Stimulated activated naive B cell treated with anti-CD40 and anti-IgM and Interleukin-4, amounts not matched to agents 10 μg/mL and 1 μg/mL and 100 μg/mL, for 72 hours (primary cell): ENCODE data around the gene CSNK1A1.
A peak's percentile ranks its signal among the peaks of the same experiment; 100 is the strongest.
"Not testable (repeated sequence)": the region's sequence is repeated elsewhere in the genome, so short reads cannot be mapped to it uniquely, and the experiment has no call there.

Experiments used
- ATAC-seq, 2 donors: fragments of 150-1000 bp; cut with Tn5 transposase; replicated peaks; 2 replicates each; pipeline ENCODE4 v1.10.0; 2021; ENCODE audit warnings: moderate library complexity in 1 of 2
- DNase-seq: peaks from one replicate; pipeline ENCODE4 v3.0.0; 2021
- H3K27ac Mint-ChIP-seq: one replicate; pipeline ENCODE4 v1.8.0; 2022; ENCODE audit warnings: mild to moderate bottlenecking, mixed read lengths
- H3K27me3 Mint-ChIP-seq, 2 donors: one replicate each; pipeline ENCODE4 v1.8.0; 2022; ENCODE audit warnings: mixed read lengths in 2 of 2
- H3K36me3 Mint-ChIP-seq, 2 donors: one replicate each; pipeline ENCODE4 v1.8.0; 2022; ENCODE audit warnings: mixed read lengths in 2 of 2, mild to moderate bottlenecking in 1 of 2
- H3K4me1 Mint-ChIP-seq, 2 donors: one replicate each; pipeline ENCODE4 v1.8.0; 2022; ENCODE audit warnings: mixed read lengths in 2 of 2, mild to moderate bottlenecking in 1 of 2
- H3K4me3 Mint-ChIP-seq, 2 donors: one replicate each; pipeline ENCODE4 v1.8.0; 2022; ENCODE audit warnings: mild to moderate bottlenecking in 2 of 2, mixed read lengths in 2 of 2, moderate library complexity in 1 of 2
- H3K9me3 Mint-ChIP-seq, 2 donors: one replicate each; pipeline ENCODE4 v1.8.0; 2022; ENCODE audit warnings: mixed read lengths in 2 of 2, mild to moderate bottlenecking in 1 of 2

The CSNK1A1 gene

DNA sequence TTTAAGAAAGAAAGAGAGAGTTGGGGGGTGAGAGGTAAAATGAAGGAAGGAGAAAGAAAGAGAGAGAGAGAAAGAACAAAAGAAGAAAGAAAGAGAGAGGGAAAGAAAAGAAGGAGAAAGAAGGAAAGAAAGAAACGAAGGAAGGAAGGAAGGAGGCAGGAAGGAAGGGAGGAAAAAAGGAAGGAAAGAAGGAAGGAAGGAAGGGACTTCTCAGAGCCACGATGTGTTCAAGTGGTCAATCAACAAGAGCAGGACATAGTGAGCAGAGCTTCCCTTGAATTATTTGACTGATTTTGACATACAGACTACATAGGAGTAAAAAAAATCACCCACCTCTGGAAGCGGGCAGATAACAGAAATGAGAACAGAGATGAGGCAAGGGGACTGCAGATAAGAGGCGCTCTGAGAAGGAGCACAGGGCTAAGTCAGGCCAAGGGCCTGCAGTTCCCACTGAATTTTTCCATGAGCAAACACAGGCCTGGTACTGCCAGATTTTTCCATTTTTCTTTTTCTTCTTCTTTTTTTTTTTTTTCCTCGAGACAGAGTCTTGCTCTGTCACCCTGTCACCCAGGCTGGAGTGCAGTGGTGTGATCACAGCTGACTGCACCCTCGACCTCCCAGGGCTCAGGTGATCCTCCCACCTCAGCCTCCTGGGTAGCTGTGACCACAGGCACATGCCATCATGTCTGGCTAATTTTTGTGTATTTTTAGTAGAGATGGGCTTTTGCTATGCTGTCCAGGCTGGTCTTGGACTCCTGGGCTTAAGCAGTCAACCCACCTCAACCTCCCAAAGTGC lies 94.4 kb downstream of the CSNK1A1 start:
- Mint-ChIP-seq H3K9me3 (no peaks in the 10 kb centered on the region), H3K27ac (no peak overlapping the region), H3K4me1 (no peaks in the 10 kb centered on the region), H3K27me3 (no peaks in the 10 kb centered on the region), H3K36me3 (no peaks in the 10 kb centered on the region), H3K4me3 (no peak overlapping the region)
- ATAC-seq (no peak), DNase-seq (no peak)

DNA sequence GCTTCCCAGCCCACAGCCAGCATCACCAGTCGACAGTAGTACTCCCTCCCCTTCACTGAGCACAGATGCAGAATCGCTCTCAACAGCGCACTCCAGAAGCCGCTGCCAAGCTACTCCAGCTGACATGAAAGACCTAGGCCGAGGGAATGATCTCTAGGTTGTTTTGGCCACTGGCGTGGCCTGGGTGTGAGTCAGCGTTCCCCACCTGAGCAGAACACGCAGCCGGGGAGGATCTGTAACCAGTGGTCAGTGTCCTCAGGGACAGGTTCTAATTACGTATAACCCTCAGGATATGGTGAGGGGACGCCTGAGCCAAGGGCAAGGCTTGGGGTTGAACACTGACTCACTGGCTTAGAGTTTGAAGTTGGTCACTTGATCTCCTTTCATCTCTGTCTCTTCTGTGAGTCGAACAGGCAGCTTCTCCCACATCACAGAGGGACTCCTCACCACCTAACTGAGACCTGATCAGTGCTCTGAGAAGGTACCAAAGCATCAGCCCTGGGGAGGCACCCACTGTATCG lies 95.3 kb downstream of the CSNK1A1 start:
- Mint-ChIP-seq H3K4me3 (no peak overlapping the region), H3K9me3 (no peaks in the 10 kb centered on the region), H3K27ac (no peak overlapping the region), H3K4me1 (no peaks in the 10 kb centered on the region), H3K36me3 (no peaks in the 10 kb centered on the region), H3K27me3 (no peaks in the 10 kb centered on the region)
- DNase-seq (no peak), ATAC-seq (no peak)

DNA sequence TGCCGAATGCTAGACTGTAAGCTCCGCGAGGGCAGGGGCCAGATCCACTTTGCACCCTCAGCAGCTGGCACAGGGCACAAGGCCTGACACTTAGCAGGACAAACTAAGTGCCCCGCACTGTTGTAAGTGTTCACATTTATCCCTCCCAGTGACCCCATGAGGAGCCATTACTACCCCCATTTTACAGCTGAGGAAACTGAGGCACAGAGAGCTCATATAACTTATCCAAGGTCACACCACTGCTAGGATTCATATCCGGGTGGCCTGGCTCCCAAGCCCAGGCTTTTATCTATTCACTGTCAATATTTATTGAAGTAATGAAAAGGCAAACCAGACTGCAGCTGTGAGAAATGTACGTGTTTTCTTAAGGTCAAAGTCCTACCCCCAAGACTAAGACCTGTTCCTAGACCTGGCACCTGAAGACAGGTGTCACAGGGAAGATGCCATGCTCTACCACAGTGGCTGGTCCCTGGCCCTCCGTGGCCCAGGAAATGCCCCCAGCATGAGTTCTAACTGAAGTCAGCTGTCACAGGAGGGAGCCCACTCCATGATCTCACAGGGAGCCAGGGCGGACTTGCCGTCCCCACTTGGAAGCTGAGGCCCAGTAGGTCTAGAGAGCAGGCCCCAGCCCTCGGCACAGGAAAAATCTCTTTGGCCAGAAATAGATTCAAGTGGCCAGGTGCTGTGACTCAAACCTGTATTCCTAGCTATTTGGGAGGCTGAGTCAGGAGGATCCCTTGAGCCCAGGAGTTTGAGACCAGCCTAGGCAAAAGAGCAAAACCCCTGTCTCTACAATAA lies 97.4 kb downstream of the CSNK1A1 start:
- Mint-ChIP-seq H3K36me3 (no peaks in the 10 kb centered on the region), H3K4me3 (no peak overlapping the region), H3K4me1 (no peaks in the 10 kb centered on the region), H3K9me3 (no peaks in the 10 kb centered on the region), H3K27ac (no peak overlapping the region), H3K27me3 (peaks cover under 1 to 4% of the 10 kb centered on the region in 2 donors)
- ATAC-seq (no peak), DNase-seq (no peak)

DNA sequence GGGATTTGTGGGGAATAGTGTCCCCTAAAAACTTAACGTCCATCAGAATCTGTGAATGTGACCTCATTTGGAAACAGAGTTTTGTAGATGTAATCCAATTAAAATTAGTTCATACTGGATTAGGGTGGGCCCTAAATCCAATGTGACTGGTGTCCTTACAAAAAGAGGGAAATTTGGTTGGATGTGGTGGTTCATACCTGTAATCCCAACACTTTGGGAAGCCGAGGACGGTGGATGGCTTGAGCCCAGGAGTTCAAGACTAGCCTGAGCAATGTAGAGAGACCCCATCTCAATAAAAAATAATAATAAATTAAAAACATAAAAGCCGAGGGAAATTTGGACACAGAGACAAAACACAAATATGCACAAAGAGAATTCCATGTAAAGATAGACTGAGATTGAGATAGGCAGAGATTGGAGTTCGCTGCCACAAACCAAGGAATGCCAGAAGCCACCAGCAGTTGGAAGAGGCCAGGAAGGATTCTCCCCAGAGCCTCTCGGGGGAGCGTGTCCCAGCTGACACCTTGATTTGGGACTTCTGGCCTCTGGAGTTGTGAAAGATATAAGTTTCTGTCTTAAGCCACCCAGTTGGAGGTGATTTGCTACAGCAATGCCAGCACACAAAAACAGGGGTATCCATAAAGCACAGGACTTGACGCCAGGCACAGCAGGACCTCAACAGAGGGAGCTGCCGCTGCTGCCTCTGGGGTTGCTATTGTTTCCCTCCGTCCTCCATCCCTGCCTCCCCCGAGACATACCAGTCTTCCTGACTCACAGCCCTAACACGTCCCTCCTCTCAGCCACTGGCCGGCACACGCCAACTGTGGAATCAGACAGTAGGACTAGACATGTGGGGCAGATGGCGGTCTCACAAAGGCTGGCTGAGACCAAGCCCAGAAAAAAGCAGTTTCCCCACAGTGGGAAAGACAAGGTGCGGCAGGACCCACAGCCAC lies 98.3 kb downstream of the CSNK1A1 start:
- no peaks in the 10 kb centered on the region for H3K9me3 Mint-ChIP-seq
- no peak overlapping the region for H3K4me3 Mint-ChIP-seq
- no peaks in the 10 kb centered on the region for H3K36me3 Mint-ChIP-seq
- H3K4me1 Mint-ChIP-seq = no peaks in the 10 kb centered on the region
- H3K27ac Mint-ChIP-seq = no peak overlapping the region
- peaks cover 8 to 9% of the 10 kb centered on the region in 2 donors for H3K27me3 Mint-ChIP-seq
- no peak for ATAC-seq
- DNase-seq = no peak

DNA sequence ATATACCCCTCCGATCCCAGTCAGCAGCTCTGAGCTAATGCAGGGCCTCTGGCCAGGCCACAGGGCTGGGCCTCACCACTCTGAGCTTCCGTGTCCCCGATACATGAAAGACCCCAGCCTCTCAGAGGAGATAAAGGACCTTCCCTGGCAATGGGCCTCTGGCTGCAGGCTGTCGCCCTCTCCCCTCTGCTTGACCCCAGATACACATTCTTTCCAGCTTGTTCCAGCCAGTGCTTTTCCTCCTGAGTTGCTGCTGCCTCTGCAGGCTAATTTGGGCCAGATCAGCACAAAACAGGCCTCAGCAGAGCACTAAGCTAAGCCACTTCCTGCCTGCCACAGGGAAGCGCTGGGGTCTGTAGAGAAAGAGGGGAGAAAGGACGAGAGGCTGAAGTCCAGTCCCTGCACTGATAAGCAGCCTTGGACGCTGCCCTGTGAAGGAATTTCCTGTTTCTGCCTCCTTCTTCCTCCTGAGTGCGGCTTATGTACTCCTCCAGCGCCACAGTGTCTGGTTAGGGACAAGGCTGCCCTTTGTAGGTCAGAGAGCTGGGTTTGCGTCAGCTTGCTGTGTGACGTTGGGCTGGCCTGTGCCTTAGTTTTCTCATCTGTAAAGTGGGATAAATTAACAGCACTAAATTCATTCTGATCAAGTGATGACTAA lies 99.1 kb downstream of the CSNK1A1 start:
- H3K4me3 Mint-ChIP-seq = no peak overlapping the region
- H3K9me3 Mint-ChIP-seq = no peaks in the 10 kb centered on the region
- no peaks in the 10 kb centered on the region for H3K36me3 Mint-ChIP-seq
- peak overlapping the region; percentile 4 for H3K27ac Mint-ChIP-seq
- peaks cover 10 to 11% of the 10 kb centered on the region in 2 donors for H3K27me3 Mint-ChIP-seq
- DNase-seq (no peak), ATAC-seq (no peak)
- no peaks in the 10 kb centered on the region for H3K4me1 Mint-ChIP-seq

DNA sequence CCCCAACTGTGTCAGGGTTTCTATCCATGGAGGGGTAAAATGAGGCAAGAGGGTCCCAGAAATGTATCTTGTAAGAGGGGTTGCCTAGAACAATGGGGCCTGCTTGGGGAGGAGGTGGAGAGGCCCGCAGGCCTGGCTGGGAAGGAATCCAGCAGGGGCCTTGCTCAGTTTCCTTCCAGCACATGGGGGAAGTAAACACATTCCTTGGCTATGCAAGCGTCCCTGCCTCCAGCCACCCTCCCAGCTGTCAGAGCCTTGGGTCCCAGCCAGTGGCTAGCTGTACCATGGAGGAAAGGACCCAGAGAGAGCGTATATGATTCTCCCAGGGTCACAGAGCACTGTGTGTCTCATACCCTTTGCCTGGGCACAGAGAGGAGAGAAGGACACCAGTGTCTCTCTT lies 101.0 kb downstream of the CSNK1A1 start:
- Mint-ChIP-seq H3K27me3 (peaks cover 10 to 11% of the 10 kb centered on the region in 2 donors), H3K4me1 (no peaks in the 10 kb centered on the region), H3K4me3 (no peak overlapping the region), H3K27ac (no peak overlapping the region), H3K36me3 (no peaks in the 10 kb centered on the region), H3K9me3 (no peaks in the 10 kb centered on the region)
- DNase-seq = no peak
- no peak for ATAC-seq

DNA sequence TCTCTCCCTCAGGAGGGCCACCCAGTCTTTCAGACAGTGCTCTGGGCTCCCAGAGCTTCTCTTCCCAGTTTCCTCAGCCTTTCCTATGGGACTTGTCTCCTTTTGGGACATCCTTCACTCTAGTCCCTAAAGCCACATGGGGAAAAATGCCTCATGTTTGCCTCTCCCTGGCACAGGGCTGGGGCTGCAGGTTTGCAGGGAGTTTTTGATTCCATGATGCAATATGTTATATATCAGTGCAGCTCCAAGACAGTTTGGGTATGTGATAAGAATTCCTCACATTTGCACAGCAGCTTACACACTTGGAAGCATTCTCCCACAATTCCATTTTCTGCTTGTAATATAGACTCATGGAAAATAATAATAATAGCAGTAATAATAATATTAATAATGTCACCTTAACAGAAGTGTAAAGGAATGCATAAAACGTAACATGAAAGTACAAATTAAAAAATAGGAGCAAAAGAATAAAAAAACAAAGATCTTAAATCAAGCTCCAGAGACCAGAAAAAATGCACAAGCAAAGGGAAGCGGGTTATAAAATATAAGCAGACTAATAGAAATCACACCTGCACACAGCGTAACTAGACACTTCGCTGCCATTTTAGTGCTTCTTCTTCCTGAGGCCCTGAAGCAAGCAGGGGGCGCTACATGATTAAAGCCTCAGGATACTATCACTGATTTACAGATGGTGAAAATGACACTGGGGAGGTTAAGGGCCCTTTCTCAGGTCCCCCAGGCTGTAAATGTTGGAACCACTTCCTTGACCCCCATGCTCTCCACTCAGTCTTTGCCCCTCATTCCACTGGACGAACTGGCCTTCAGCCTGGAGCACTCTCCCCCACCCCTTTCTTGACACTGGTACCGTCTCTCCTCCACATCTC lies 102.2 kb downstream of the CSNK1A1 start:
- peaks cover 10 to 11% of the 10 kb centered on the region in 2 donors for H3K27me3 Mint-ChIP-seq
- H3K36me3 Mint-ChIP-seq = no peaks in the 10 kb centered on the region
- no peaks in the 10 kb centered on the region for H3K4me1 Mint-ChIP-seq
- H3K9me3 Mint-ChIP-seq = peaks cover 0 to 2% of the 10 kb centered on the region in 2 donors
- ATAC-seq = no peak
- DNase-seq = no peak
- H3K4me3 Mint-ChIP-seq = no peak overlapping the region
- no peak overlapping the region for H3K27ac Mint-ChIP-seq

DNA sequence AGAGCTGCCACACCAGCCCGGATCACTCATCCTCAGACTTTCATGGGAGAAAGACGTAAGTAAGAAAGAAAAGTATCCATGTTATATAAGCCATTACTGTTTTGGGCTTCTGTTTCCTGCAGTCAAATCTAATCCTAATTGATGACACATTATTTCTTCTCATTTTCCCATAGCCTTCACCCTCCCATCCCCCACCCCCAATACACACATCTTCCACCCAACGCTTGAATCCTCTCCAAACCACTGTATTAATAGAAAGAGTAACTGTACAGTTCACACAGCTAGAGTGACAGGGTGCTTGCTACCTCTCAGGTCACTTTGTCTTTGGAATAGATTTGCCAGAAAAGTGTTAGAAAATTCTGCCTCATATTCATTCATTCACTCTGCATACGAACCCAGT lies 102.8 kb downstream of the CSNK1A1 start:
- Mint-ChIP-seq H3K4me3 (no peak overlapping the region), H3K27me3 (peaks cover 11% of the 10 kb centered on the region in 2 donors), H3K4me1 (no peaks in the 10 kb centered on the region), H3K36me3 (no peaks in the 10 kb centered on the region), H3K9me3 (peaks cover 0 to 2% of the 10 kb centered on the region in 2 donors), H3K27ac (no peak overlapping the region)
- no peak for ATAC-seq
- no peak for DNase-seq

DNA sequence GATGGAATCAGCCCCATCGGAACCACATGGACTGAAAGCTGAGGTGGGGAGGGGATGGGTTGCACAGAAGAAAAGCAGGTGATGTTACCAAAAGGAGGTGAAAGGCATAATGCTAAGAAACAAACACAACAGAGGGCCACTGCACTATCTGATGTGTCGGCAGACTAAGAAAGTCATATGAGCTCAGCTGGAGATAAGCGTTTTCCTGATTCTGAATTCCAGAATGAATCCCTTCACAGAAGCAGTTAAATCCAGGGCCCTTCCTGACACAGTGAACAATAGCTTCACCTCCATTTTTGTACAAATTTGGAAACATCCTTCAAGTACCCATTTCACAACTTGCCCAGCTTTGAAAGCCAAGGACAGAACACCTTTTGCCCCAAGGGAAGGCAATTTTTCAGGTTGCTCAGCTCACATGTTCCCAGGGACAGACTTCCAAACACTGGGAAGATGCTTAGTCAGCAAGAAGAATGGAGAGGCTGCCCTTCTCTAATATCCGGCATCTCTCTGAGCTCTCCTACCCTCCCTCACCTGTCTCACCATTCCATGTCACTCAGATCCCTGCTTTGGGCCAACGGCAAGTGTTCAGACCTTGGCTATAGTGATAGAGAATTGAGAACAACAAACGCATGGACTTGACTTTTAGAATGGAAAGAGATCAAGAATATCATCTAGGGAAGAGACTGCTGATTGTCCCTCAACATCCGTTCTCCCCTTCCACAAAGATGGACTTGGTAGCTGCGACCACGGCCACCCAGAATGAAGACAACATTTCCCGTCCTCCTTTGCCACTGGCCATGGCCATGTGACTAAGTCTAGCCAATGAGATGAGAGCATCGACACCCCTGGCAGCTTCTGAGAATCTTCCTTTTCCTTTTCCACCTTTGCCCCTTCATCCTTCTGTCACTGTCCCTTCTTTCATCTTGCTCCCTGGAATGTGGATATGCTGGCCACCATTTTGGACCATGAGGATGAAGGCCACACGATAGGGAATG lies 103.6 kb downstream of the CSNK1A1 start:
- no peaks in the 10 kb centered on the region for H3K4me1 Mint-ChIP-seq
- DNase-seq = no peak
- no peak overlapping the region for H3K4me3 Mint-ChIP-seq
- peaks cover 11 to 15% of the 10 kb centered on the region in 2 donors for H3K27me3 Mint-ChIP-seq
- no peak for ATAC-seq
- H3K9me3 Mint-ChIP-seq = peaks cover 0 to 2% of the 10 kb centered on the region in 2 donors
- H3K27ac Mint-ChIP-seq = no peak overlapping the region
- H3K36me3 Mint-ChIP-seq = no peaks in the 10 kb centered on the region

DNA sequence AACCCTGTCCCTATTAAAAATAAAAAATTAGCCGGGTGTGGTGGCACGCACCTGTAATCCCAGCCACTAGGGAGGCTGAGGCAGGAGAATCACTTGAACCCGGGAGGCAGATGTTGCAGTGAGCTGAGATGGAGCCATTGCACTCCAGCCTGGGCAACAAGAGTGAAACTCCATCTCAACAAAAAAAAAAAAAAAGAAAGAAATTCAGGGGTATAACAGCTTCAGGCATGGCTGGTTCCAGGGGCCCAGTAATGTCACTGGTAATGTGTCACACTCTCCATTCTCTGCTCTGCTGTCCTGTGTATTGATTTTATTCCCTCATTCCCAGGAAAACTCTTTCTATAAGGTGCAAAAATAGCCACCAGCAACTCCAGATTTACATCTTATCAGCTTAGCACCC lies 104.4 kb downstream of the CSNK1A1 start:
- H3K4me1 Mint-ChIP-seq, H3K4me3 Mint-ChIP-seq, H3K9me3 Mint-ChIP-seq, DNase-seq, H3K27ac Mint-ChIP-seq, ATAC-seq, H3K36me3 Mint-ChIP-seq: not testable (repeated sequence)
- peaks cover 11 to 19% of the 10 kb centered on the region in 2 donors for H3K27me3 Mint-ChIP-seq

DNA sequence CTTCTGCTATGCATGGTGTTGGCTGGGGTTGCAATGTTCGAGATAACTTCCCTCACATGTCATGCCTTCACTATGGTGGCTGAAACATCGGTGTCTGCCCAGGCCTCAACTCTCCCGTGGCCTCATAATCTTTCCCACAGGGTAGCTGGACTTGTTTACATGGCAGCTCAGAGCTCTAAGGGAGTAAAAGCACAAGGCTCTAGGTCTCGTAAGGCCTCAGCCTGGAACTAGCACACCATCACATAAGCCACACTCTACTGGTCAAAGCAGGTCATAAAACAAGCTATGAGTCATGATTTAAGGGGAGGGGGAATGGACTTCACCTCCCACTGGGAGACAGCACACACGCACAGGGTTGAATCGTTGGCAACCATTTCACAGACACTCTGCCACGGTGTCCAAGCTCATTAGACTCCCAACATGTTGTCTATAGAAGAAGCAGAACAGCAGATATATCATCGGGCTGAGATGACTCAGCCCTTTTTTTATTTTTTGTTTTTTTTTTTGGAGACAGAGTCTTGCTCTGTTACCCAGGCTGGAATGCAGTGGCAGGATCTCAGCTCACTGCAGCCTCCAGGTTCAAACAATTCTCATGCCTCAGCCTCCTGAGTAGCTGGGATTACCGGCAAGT lies 105.4 kb downstream of the CSNK1A1 start:
- no peak for DNase-seq
- no peak for ATAC-seq
- Mint-ChIP-seq H3K36me3 (no peaks in the 10 kb centered on the region), H3K4me1 (peaks cover 4 to 5% of the 10 kb centered on the region in 2 donors), H3K9me3 (peaks cover 0 to 2% of the 10 kb centered on the region in 2 donors), H3K27me3 (peaks cover 11 to 19% of the 10 kb centered on the region in 2 donors), H3K4me3 (no peak overlapping the region), H3K27ac (no peak overlapping the region)

DNA sequence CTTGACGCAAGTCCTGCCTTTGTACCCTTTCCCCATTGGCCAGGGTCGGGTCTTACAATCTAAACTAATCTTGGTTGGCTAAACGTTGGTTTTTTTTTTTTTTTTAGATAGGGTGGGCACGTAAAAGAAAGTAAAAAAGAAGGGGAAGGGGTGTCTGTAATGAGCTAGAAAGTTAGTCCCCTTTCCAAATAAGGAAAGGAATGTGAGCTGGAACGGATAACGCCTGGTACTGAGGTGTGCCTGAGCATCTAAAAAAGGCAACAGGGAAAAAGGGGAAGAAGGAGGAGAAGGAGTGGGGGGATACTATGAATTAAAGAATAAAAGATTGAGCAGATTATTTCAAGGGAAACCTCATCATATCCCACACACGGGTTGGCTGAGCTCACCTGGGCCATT lies 105.9 kb downstream of the CSNK1A1 start:
- Mint-ChIP-seq H3K4me3 (no peak overlapping the region), H3K9me3 (peaks cover 0 to 2% of the 10 kb centered on the region in 2 donors), H3K4me1 (peaks cover 4 to 5% of the 10 kb centered on the region in 2 donors), H3K27ac (no peak overlapping the region), H3K36me3 (no peaks in the 10 kb centered on the region), H3K27me3 (peaks cover 11 to 19% of the 10 kb centered on the region in 2 donors)
- no peak for ATAC-seq
- no peak for DNase-seq
